ENCODE measurements around the gene TRPC1.

The TRPC1 gene

DNA sequence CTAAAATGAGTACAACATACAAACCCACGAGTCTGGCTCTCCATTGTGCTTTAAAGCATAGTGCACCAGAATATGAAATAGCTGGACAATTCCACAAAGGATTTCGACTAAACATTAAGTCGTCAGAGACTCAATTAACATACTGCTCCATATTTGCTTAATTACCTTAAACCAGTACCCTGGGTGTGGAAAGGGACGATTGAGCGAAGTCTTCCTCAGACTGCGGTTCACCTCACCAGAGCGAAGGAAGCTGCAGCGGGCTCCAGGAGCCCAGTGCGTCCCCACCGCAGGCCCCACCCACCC is 218 bp upstream of the TRPC1 start:
- peak overlapping the region; percentile 92 for H3K23ac ChIP-seq (ENCODE audit: low read depth, low read length, poor library complexity)
- H2AFZ ChIP-seq (ENCODE audit: low read length) = peak overlapping the region; percentile 84
- no peak overlapping the region for H3K14ac ChIP-seq (ENCODE audit: low read length)
- H3K27ac ChIP-seq (replicated peaks; ENCODE audit: low read length) = no peak overlapping the region
- H2BK15ac ChIP-seq (ENCODE audit: low read length) = no peak overlapping the region
- no peak overlapping the region for H2BK5ac ChIP-seq (ENCODE audit: low read length)
- H3K9ac ChIP-seq (ENCODE audit: low read depth, low read length, poor library complexity) = peak overlapping the region; percentile 9
- H4K91ac ChIP-seq (ENCODE audit: low read depth, low read length, poor library complexity) = no peak overlapping the region
- peak overlapping the region; percentile 67 for H3K4me2 ChIP-seq (ENCODE audit: insufficient read depth, low read length, poor library complexity, severe bottlenecking)
- H3K27me3 ChIP-seq (ENCODE audit: control insufficient read depth in 3 of 3, insufficient read depth in 3 of 3, low read depth in 1 of 3, low read length in 3 of 3) = no peaks in the 10 kb centered on the region
- no peaks in the 10 kb centered on the region for H3K79me1 ChIP-seq (ENCODE audit: low read depth, low read length)
- no peak overlapping the region for H2BK120ac ChIP-seq (ENCODE audit: low read depth, low read length)
- peak overlapping the region; percentile 71 to 92 for H3K4me3 ChIP-seq (ENCODE audit: low read length in 2 of 2)
- H3K4ac ChIP-seq (ENCODE audit: low read length) = no peak overlapping the region
- peaks cover 0 to 3% of the 10 kb centered on the region in 2 donors for H3K4me1 ChIP-seq (ENCODE audit: control insufficient read depth in 2 of 2, insufficient read depth in 1 of 2, low read depth in 1 of 2, low read length in 2 of 2)
- no peak for DNase-seq (ENCODE audit: low spot score)
- no peak overlapping the region for H2AK5ac ChIP-seq (ENCODE audit: low read depth, low read length)
- H3K9me3 ChIP-seq (replicated peaks in 1 of 2; ENCODE audit: control insufficient read depth in 2 of 2, insufficient read depth in 1 of 2, low read depth in 1 of 2, low read length in 2 of 2) = no peaks in the 10 kb centered on the region
- no CpG with 5 or more reads among the region's 10 CpGs for WGBS, 2 donors (ENCODE audit: extremely low coverage in 2 of 2, insufficient read length in 2 of 2, insufficient replicate concordance in 1 of 2)
- H3K36me3 ChIP-seq (replicated peaks in 1 of 2; ENCODE audit: control insufficient read depth in 2 of 2, insufficient read depth in 2 of 2, low read length in 2 of 2) = peaks cover 0 to 2% of the 10 kb centered on the region in 2 donors
- H3K18ac ChIP-seq (ENCODE audit: low read length) = no peak overlapping the region
- no peak overlapping the region for H4K8ac ChIP-seq (ENCODE audit: low read depth, low read length)
- no peak overlapping the region for H2BK12ac ChIP-seq (ENCODE audit: low read length)

DNA sequence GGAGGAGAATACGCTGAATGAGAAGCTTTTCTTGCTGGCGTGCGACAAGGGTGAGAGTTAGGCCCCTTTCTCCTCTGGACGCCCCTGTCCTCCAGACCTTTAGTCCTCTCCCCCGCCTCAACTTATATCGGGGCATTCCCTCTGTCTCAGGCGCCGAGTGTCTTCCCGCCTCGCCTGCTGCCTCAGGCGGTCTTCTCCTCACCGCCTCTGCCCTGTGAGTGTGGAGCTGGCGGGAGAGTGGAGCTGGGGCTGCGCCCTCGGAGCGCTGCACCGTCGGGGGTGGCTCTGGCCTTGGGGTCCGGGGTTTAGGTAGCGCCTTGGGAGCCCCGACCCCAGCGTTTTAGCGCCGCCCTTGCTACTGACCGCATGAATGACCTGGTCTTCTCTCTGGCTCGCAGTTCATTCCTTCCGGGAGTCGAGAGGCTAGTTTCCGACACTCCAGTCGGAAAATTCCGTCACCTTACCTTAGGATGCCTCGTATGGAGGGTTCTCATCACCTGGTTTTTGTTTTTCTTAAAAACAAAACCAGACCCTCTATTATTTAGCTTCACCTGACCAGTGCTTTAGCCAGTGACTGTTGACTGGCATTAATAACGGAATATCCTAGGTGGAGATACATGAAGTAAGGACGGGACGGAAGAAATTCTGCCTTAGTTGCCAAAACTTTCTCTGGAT is 985 bp downstream of the TRPC1 start:
- Histone ChIP-seq H3K4me2 (ENCODE audit: insufficient read depth, low read length, poor library complexity, severe bottlenecking) (peak overlapping the region; percentile 76), H3K9me3 (replicated peaks in 1 of 2; ENCODE audit: control insufficient read depth in 2 of 2, insufficient read depth in 1 of 2, low read depth in 1 of 2, low read length in 2 of 2) (no peaks in the 10 kb centered on the region), H3K4me3 (ENCODE audit: low read length in 2 of 2) (peak overlapping the region; percentile 85 to 92), H3K4ac (ENCODE audit: low read length) (peak overlapping the region; percentile 66), H2BK15ac (ENCODE audit: low read length) (peak overlapping the region; percentile 91), H3K27me3 (ENCODE audit: control insufficient read depth in 3 of 3, insufficient read depth in 3 of 3, low read depth in 1 of 3, low read length in 3 of 3) (no peaks in the 10 kb centered on the region), H3K36me3 (replicated peaks in 1 of 2; ENCODE audit: control insufficient read depth in 2 of 2, insufficient read depth in 2 of 2, low read length in 2 of 2) (peaks cover 0 to 5% of the 10 kb centered on the region in 2 donors), H4K91ac (ENCODE audit: low read depth, low read length, poor library complexity) (no peak overlapping the region), H3K14ac (ENCODE audit: low read length) (peak overlapping the region; percentile 9), H2BK5ac (ENCODE audit: low read length) (peak overlapping the region; percentile 95), H2BK120ac (ENCODE audit: low read depth, low read length) (peak overlapping the region; percentile 74), H2AK5ac (ENCODE audit: low read depth, low read length) (no peak overlapping the region), H3K18ac (ENCODE audit: low read length) (peak overlapping the region; percentile 98), H3K9ac (ENCODE audit: low read depth, low read length, poor library complexity) (peak overlapping the region; percentile 98), H4K8ac (ENCODE audit: low read depth, low read length) (peak overlapping the region; percentile 95), H3K4me1 (ENCODE audit: control insufficient read depth in 2 of 2, insufficient read depth in 1 of 2, low read depth in 1 of 2, low read length in 2 of 2) (peaks cover 0 to 3% of the 10 kb centered on the region in 2 donors), H2AFZ (ENCODE audit: low read length) (peak overlapping the region; percentile 95), H3K23ac (ENCODE audit: low read depth, low read length, poor library complexity) (peak overlapping the region; percentile 92), H2BK12ac (ENCODE audit: low read length) (no peak overlapping the region), H3K27ac (replicated peaks; ENCODE audit: low read length) (peak overlapping the region; percentile 99), H3K79me1 (ENCODE audit: low read depth, low read length) (no peaks in the 10 kb centered on the region)
- DNase-seq (ENCODE audit: low spot score) = no peak
- WGBS, 2 donors (ENCODE audit: extremely low coverage in 2 of 2, insufficient read length in 2 of 2, insufficient replicate concordance in 1 of 2) = no CpG with 5 or more reads among the region's 35 CpGs

DNA sequence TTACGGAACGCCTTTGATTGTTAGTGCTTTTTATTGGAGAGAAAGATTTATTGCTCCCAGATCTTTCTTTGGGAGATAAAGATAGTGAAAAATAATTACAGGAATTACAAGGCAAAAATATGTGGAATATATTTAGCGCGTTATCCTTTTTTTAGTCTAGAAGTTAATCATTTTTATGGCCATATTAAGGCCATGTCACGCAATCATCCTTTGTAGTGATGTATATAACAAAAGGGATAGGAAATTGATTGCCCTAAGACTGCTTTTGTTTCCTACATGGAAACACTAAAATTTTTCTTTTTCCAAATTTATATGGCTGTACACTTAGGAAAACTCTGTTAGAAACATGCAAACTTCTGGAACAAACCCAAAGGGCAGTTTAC is 1.5 kb downstream of the TRPC1 start:
- no peak for DNase-seq (ENCODE audit: low spot score)
- peaks cover 0 to 3% of the 10 kb centered on the region in 2 donors for H3K4me1 ChIP-seq (ENCODE audit: control insufficient read depth in 2 of 2, insufficient read depth in 1 of 2, low read depth in 1 of 2, low read length in 2 of 2)
- no peak overlapping the region for H3K14ac ChIP-seq (ENCODE audit: low read length)
- H3K9me3 ChIP-seq (replicated peaks in 1 of 2; ENCODE audit: control insufficient read depth in 2 of 2, insufficient read depth in 1 of 2, low read depth in 1 of 2, low read length in 2 of 2) = no peaks in the 10 kb centered on the region
- H2AFZ ChIP-seq (ENCODE audit: low read length) = peak overlapping the region; percentile 95
- no peak overlapping the region for H4K8ac ChIP-seq (ENCODE audit: low read depth, low read length)
- H3K4me2 ChIP-seq (ENCODE audit: insufficient read depth, low read length, poor library complexity, severe bottlenecking) = peak overlapping the region; percentile 76
- H3K79me1 ChIP-seq (ENCODE audit: low read depth, low read length) = no peaks in the 10 kb centered on the region
- H3K9ac ChIP-seq (ENCODE audit: low read depth, low read length, poor library complexity) = no peak overlapping the region
- H3K23ac ChIP-seq (ENCODE audit: low read depth, low read length, poor library complexity) = no peak overlapping the region
- H2AK5ac ChIP-seq (ENCODE audit: low read depth, low read length) = no peak overlapping the region
- H2BK12ac ChIP-seq (ENCODE audit: low read length) = no peak overlapping the region
- no peak overlapping the region for H3K4ac ChIP-seq (ENCODE audit: low read length)
- no peak overlapping the region for H2BK120ac ChIP-seq (ENCODE audit: low read depth, low read length)
- H2BK15ac ChIP-seq (ENCODE audit: low read length) = no peak overlapping the region
- H2BK5ac ChIP-seq (ENCODE audit: low read length) = no peak overlapping the region
- H4K91ac ChIP-seq (ENCODE audit: low read depth, low read length, poor library complexity) = no peak overlapping the region
- H3K27me3 ChIP-seq (ENCODE audit: control insufficient read depth in 3 of 3, insufficient read depth in 3 of 3, low read depth in 1 of 3, low read length in 3 of 3) = no peaks in the 10 kb centered on the region
- H3K36me3 ChIP-seq (replicated peaks in 1 of 2; ENCODE audit: control insufficient read depth in 2 of 2, insufficient read depth in 2 of 2, low read length in 2 of 2) = peaks cover 0 to 5% of the 10 kb centered on the region in 2 donors
- no peak overlapping the region for H3K27ac ChIP-seq (replicated peaks; ENCODE audit: low read length)
- no peak overlapping the region for H3K18ac ChIP-seq (ENCODE audit: low read length)
- H3K4me3 ChIP-seq (ENCODE audit: low read length in 2 of 2) = peak overlapping the region; percentile 85 to 92
- WGBS, 2 donors (ENCODE audit: extremely low coverage in 2 of 2, insufficient read length in 2 of 2, insufficient replicate concordance in 1 of 2) = no CpG with 5 or more reads among the region's 5 CpGs

DNA sequence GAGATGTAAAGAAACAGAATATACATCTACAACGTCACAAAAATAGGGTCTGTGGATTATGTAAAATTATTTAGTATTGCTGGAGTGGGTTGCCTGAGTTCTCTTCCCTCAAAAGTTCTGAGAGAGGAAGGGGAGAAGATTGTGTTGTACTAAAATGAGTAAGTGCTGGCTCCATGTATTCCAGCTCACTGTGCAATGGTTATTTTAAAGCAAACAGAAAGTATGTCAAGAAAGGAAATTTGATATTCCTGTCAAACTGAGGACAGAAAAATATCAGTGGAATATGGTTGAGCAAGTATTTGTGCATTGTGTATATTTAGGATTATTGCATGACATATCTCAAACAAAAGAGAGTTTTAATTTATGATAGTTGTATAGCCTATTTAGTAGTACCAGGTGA is 2.2 kb downstream of the TRPC1 start:
- Histone ChIP-seq H2BK5ac (ENCODE audit: low read length) (no peak overlapping the region), H3K9me3 (replicated peaks in 1 of 2; ENCODE audit: control insufficient read depth in 2 of 2, insufficient read depth in 1 of 2, low read depth in 1 of 2, low read length in 2 of 2) (peaks cover 0 to 4% of the 10 kb centered on the region in 2 donors), H3K36me3 (replicated peaks in 1 of 2; ENCODE audit: control insufficient read depth in 2 of 2, insufficient read depth in 2 of 2, low read length in 2 of 2) (peaks cover 0 to 7% of the 10 kb centered on the region in 2 donors), H3K4ac (ENCODE audit: low read length) (no peak overlapping the region), H3K23ac (ENCODE audit: low read depth, low read length, poor library complexity) (no peak overlapping the region), H2AFZ (ENCODE audit: low read length) (no peak overlapping the region), H4K91ac (ENCODE audit: low read depth, low read length, poor library complexity) (no peak overlapping the region), H3K4me1 (ENCODE audit: control insufficient read depth in 2 of 2, insufficient read depth in 1 of 2, low read depth in 1 of 2, low read length in 2 of 2) (peaks cover 0 to 3% of the 10 kb centered on the region in 2 donors), H2BK15ac (ENCODE audit: low read length) (no peak overlapping the region), H3K27me3 (ENCODE audit: control insufficient read depth in 3 of 3, insufficient read depth in 3 of 3, low read depth in 1 of 3, low read length in 3 of 3) (no peaks in the 10 kb centered on the region), H2BK120ac (ENCODE audit: low read depth, low read length) (no peak overlapping the region), H2BK12ac (ENCODE audit: low read length) (no peak overlapping the region), H4K8ac (ENCODE audit: low read depth, low read length) (no peak overlapping the region), H3K9ac (ENCODE audit: low read depth, low read length, poor library complexity) (no peak overlapping the region), H3K4me3 (ENCODE audit: low read length in 2 of 2) (peak overlapping the region in 1 of 2 donors; percentile 92), H3K79me1 (ENCODE audit: low read depth, low read length) (no peaks in the 10 kb centered on the region), H2AK5ac (ENCODE audit: low read depth, low read length) (no peak overlapping the region), H3K27ac (replicated peaks; ENCODE audit: low read length) (no peak overlapping the region), H3K4me2 (ENCODE audit: insufficient read depth, low read length, poor library complexity, severe bottlenecking) (no peak overlapping the region), H3K18ac (ENCODE audit: low read length) (no peak overlapping the region), H3K14ac (ENCODE audit: low read length) (no peak overlapping the region)
- WGBS, 2 donors (ENCODE audit: extremely low coverage in 2 of 2, insufficient read length in 2 of 2, insufficient replicate concordance in 1 of 2) = no CpG with 5 or more reads among the region's 1 CpG
- DNase-seq (ENCODE audit: low spot score) = no peak
